SK-N-SH treated with all-trans-retinoic acid at 6 μM for 48 hours (cell line): ENCODE data around the gene ADAM11.

Experiments
- ATAC-seq: fragments of 200-7000 bp; cut with Tn5 transposase; 3 replicates; pipeline ENCODE4 v1.9.1; 2020; ENCODE audit warnings: mild to moderate bottlenecking, moderate library complexity
- ARNTL ChIP-seq: fragments of 450-650 bp; formaldehyde crosslinking; IDR thresholded peaks from 2 replicates; pipeline ENCODE4 v1.5.0; 2020; ENCODE audit warnings: low read depth, mild to moderate bottlenecking, moderate library complexity, borderline replicate concordance
- BACH2 ChIP-seq: fragments of 250-450 bp; sonication (Bioruptor Pico); IDR thresholded peaks from 2 replicates; pipeline ENCODE4 v1.9.0; 2021; ENCODE audit warnings: mild to moderate bottlenecking, borderline replicate concordance
- CSDC2 ChIP-seq: fragments of 250-450 bp; sonication (Bioruptor Pico); IDR thresholded peaks from 2 replicates; pipeline ENCODE4 v1.5.0; 2020; ENCODE audit warnings: mild to moderate bottlenecking, moderate library complexity
- ESRRG ChIP-seq: fragments of 250-450 bp; sonication (Bioruptor Pico); IDR thresholded peaks from 2 replicates; pipeline ENCODE4 v1.6.1; 2021; ENCODE audit warnings: mild to moderate bottlenecking
- GLIS3 ChIP-seq: fragments of 250-450 bp; sonication (Bioruptor Pico); IDR thresholded peaks from 2 replicates; pipeline ENCODE4 v1.5.0; 2020; ENCODE audit warnings: mild to moderate bottlenecking, moderate library complexity
- ISL1 ChIP-seq: fragments of 250-450 bp; sonication (Bioruptor Pico); IDR thresholded peaks from 2 replicates; pipeline ENCODE4 v2.1.2; 2022; ENCODE audit warnings: mild to moderate bottlenecking, moderate library complexity
- OSR1 ChIP-seq: fragments of 250-450 bp; sonication (Bioruptor Pico); IDR thresholded peaks from 2 replicates; pipeline ENCODE4 v1.8.0; 2022; ENCODE audit warnings: moderate library complexity, mild to moderate bottlenecking, inconsistent platforms
- PATZ1 ChIP-seq: fragments of 250-450 bp; sonication (Bioruptor Pico); IDR thresholded peaks from 2 replicates; pipeline ENCODE4 v1.8.0; 2020; ENCODE audit warnings: mild to moderate bottlenecking, moderate library complexity, borderline replicate concordance
- POU6F1 ChIP-seq: fragments of 250-450 bp; sonication (Bioruptor Pico); IDR thresholded peaks from 2 replicates; pipeline ENCODE4 v1.8.0; 2021; ENCODE audit warnings: low read depth, mild to moderate bottlenecking, moderate library complexity, borderline replicate concordance
- RARB ChIP-seq: fragments of 250-450 bp; sonication (Bioruptor Pico); IDR thresholded peaks from 2 replicates; pipeline ENCODE4 v1.8.0; 2021; ENCODE audit warnings: mild to moderate bottlenecking, moderate library complexity
- SNAI2 ChIP-seq: fragments of 250-450 bp; sonication (Bioruptor Pico); IDR thresholded peaks from 2 replicates; pipeline ENCODE4 v1.5.0; 2020; ENCODE audit warnings: mild to moderate bottlenecking, moderate library complexity
- TCF4 ChIP-seq: fragments of 250-450 bp; sonication (Bioruptor Pico); IDR thresholded peaks from 2 replicates; pipeline ENCODE4 v1.8.0; 2021; ENCODE audit warnings: mild to moderate bottlenecking, moderate library complexity, borderline replicate concordance
- TOX ChIP-seq: fragments of 250-450 bp; sonication (Bioruptor Pico); IDR thresholded peaks from 2 replicates; pipeline ENCODE4 v1.8.0; 2021; ENCODE audit warnings: mild to moderate bottlenecking, moderate library complexity, borderline replicate concordance
- TSHZ2 ChIP-seq: fragments of 250-450 bp; sonication (Bioruptor Pico); IDR thresholded peaks from 2 replicates; pipeline ENCODE4 v1.5.0; 2020; ENCODE audit warnings: mild to moderate bottlenecking, moderate library complexity
- ZC3H10 ChIP-seq: fragments of 250-450 bp; sonication (Bioruptor Pico); IDR thresholded peaks from 2 replicates; pipeline ENCODE4 v1.5.1; 2021; ENCODE audit warnings: mild to moderate bottlenecking, moderate library complexity
- ZFP3 ChIP-seq: fragments of 250-450 bp; sonication (Bioruptor Pico); IDR thresholded peaks from 2 replicates; pipeline ENCODE4 v1.5.0; 2020; ENCODE audit warnings: mild to moderate bottlenecking, moderate library complexity
- ZFP30 ChIP-seq: fragments of 450-650 bp; formaldehyde crosslinking; IDR thresholded peaks from 2 replicates; pipeline ENCODE4 v1.5.0; 2022; ENCODE audit warnings: mild to moderate bottlenecking, moderate library complexity
- ZNF565 ChIP-seq: fragments of 450-650 bp; formaldehyde crosslinking; conservative IDR thresholded peaks from 2 replicates; pipeline ENCODE4 v1.5.0; 2020; ENCODE audit warnings: low read depth, mild to moderate bottlenecking, moderate library complexity
- ZNF70 ChIP-seq: fragments of 450-650 bp; formaldehyde crosslinking; IDR thresholded peaks from 2 replicates; pipeline ENCODE4 v1.5.0; 2020; ENCODE audit warnings: mild to moderate bottlenecking, moderate library complexity
- ZNF8 ChIP-seq: fragments of 450-650 bp; formaldehyde crosslinking; IDR thresholded peaks from 2 replicates; pipeline ENCODE4 v1.5.0; 2020; ENCODE audit warnings: mild to moderate bottlenecking, moderate library complexity
- TF ChIP-seq, protein P1 (sequence below): fragments of 250-450 bp; sonication (Bioruptor Pico); IDR thresholded peaks from 2 replicates; pipeline ENCODE4 v1.5.1; 2020; ENCODE audit warnings: low read depth, mild to moderate bottlenecking, moderate library complexity
- TF ChIP-seq, protein P2 (sequence below): fragments of 250-450 bp; sonication (Bioruptor Pico); IDR thresholded peaks from 2 replicates; pipeline ENCODE4 v1.5.1; 2021; ENCODE audit warnings: mild to moderate bottlenecking, moderate library complexity

ADAM11 gene

GRCh38 chr17:44801880-44802279 is 43.1 kb downstream of the ADAM11 start:
- ATAC-seq = no peak
- TF ChIP-seq, protein P1, sequence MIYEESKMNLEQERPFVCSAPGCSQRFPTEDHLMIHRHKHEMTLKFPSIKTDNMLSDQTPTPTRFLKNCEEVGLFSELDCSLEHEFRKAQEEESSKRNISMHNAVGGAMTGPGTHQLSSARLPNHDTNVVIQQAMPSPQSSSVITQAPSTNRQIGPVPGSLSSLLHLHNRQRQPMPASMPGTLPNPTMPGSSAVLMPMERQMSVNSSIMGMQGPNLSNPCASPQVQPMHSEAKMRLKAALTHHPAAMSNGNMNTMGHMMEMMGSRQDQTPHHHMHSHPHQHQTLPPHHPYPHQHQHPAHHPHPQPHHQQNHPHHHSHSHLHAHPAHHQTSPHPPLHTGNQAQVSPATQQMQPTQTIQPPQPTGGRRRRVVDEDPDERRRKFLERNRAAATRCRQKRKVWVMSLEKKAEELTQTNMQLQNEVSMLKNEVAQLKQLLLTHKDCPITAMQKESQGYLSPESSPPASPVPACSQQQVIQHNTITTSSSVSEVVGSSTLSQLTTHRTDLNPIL = no peak
- TF ChIP-seq ZNF8 (CRISPR knock-in tag) (no peak), ISL1 (no peak), TSHZ2 (no peak), ARNTL (CRISPR knock-in tag) (no peak), TOX (CRISPR knock-in tag) (no peak), TCF4 (CRISPR knock-in tag) (no peak), CSDC2 (no peak), OSR1 (no peak), PATZ1 (no peak), ZFP30 (no peak), GLIS3 (CRISPR knock-in tag) (no peak), ESRRG (CRISPR knock-in tag) (no peak), RARB (no peak), ZNF70 (CRISPR knock-in tag) (no peak), ZFP3 (no peak), BACH2 (CRISPR knock-in tag) (no peak), ZNF565 (CRISPR knock-in tag) (no peak), POU6F1 (no peak)
- TF ChIP-seq, protein P2, sequence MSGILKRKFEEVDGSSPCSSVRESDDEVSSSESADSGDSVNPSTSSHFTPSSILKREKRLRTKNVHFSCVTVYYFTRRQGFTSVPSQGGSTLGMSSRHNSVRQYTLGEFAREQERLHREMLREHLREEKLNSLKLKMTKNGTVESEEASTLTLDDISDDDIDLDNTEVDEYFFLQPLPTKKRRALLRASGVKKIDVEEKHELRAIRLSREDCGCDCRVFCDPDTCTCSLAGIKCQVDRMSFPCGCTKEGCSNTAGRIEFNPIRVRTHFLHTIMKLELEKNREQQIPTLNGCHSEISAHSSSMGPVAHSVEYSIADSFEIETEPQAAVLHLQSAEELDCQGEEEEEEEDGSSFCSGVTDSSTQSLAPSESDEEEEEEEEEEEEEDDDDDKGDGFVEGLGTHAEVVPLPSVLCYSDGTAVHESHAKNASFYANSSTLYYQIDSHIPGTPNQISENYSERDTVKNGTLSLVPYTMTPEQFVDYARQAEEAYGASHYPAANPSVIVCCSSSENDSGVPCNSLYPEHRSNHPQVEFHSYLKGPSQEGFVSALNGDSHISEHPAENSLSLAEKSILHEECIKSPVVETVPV (CRISPR knock-in tag) = no peak

- TF ChIP-seq OSR1 = no peak
- TF ChIP-seq TSHZ2 = no peak
- no peak for TF ChIP-seq ZFP30
- TF ChIP-seq POU6F1 = no peak
- TF ChIP-seq ZC3H10 (CRISPR knock-in tag) = no peak
- no peak for TF ChIP-seq ZNF565 (CRISPR knock-in tag)
- no peak for TF ChIP-seq SNAI2 (CRISPR knock-in tag)
- TF ChIP-seq ZNF8 (CRISPR knock-in tag) = no peak
- ATAC-seq = peak; percentile 71
Observed at GRCh38 chr17:44804302-44805089, 45.7 kb downstream of the ADAM11 start.
